SKM-1 (cell line): ENCODE data around the gene DEPDC5.

Experiments
- DNase-seq: peaks from one replicate; lab custom pipeline; 2025; ENCODE audit not compliant: unreplicated experiment; lab: John Stamatoyannopoulos, UW

The DEPDC5 gene

GRCh38 chr22:31944700-31945442 is 191.1 kb downstream of the DEPDC5 start:
- DNase-seq, result no peak

- no peak for DNase-seq
Measured at GRCh38 chr22:31945443-31945855, 191.6 kb downstream of the DEPDC5 start.

DNA sequence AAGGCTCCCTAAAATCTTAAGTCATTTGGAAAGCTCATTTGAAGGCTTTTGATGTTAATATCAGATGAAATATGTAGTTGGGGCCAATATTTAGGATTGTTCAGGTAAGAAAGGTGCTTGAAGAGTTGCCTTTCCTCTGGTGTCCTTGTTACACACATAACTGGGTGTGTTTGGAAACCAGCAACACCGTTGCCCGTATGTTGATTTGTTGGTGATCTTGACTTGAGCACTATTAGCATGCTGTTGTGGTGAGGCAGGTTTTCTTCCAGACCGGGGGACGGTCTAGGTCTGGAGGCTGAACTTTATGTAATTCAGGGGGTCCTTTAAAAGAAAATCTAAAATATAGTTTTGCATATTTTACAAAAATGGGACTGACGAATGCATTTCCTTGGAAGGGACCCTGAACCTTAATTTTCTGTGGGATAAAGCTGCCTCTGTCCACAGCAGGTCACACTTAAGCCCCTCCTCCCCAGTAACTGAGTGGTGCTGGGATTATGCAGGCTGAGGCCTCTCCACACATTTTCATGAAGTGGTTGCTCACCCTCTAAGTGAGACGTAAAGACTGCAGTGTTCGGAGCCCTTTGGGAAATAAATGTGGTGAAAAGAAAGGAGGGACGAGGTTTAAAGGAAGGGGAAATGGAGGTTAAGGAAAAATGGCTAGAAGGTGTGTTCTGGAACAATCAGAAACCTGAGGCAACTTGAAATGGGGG is 192.3 kb downstream of the DEPDC5 start:
- no peak for DNase-seq

- peak; percentile 20 for DNase-seq
Measured at GRCh38 chr22:31947296-31947695, 193.5 kb downstream of the DEPDC5 start.

DNA sequence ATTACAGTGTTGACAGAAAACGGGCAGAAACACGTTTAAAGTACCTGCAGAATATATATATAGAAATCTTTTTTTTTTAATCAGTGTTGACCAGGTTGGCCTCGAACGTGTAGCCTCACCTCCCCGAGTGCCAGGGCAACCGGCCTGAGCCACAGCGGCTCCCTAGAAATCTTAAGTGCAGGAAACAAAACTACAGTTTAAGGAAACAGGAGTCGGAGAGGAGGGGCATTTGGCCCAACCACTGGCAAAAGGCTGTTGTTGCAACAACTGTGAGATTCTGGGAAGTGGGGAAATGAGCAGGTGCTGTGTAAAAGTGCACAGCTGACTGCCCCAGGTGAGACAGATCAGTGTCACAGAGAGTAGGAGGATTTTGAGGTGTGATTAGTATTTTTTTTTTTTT is 194.2 kb downstream of the DEPDC5 start:
- no peak for DNase-seq

GRCh38 chr22:31950226-31950625 is 196.4 kb downstream of the DEPDC5 start:
- DNase-seq, result no peak

DNA sequence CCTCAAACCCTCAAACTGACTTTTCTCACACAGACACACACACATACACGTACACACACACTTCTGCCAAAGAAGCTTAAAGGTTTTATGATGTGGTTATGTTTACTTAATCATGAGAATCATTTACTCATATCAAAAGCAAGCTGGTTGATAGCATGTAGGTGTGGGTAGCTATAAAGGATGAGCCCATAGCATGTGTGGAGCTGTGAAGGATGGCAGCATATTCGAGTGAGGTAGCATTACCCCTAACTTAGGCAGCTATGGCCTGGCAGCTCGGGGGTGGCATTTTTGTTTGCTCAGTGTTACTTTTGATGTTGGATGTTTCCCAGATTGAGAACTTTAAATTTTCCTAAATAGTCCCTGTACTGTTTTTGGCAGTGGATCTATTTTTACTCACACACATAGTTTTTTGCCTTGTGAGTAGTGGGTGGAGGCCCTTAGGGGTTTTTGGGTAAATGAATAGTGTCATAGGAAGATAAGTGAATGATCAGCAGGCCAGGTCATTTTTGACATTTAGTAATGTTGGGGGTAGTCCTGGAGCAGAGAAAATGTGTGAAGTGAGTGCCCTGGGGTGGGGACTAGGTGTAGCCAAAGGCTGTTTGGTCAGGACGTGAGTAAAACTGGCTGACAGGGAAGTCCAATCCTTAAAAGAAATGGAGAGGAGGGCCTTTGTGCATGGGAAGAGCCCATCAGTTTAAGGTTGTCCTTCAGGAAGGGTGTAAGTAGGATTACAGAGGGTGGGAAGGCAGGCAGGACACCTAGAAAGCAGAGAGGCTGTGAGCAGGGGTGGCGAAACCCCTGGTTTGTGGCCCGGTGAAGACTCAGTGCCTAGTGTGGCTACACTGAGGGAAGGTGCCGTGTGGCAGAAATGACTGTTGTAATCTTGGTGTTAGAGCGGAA is 197.6 kb downstream of the DEPDC5 start:
- no peak for DNase-seq

DNA sequence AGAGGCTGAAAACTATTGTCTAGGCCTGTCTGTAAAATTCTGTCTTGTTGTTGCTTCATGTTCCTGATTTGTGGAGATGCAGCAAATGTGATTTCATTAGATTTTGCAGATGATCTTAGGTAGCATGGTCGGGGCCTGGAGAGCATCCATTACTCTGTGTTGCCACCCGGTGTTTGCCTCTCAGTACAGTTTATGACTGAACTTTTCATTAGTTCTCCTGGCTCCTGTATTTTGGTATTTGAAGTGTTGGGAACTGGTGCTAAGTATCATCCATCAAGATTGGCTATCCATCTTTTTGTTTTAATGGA is 198.2 kb downstream of the DEPDC5 start:
- DNase-seq, result no peak

DNA sequence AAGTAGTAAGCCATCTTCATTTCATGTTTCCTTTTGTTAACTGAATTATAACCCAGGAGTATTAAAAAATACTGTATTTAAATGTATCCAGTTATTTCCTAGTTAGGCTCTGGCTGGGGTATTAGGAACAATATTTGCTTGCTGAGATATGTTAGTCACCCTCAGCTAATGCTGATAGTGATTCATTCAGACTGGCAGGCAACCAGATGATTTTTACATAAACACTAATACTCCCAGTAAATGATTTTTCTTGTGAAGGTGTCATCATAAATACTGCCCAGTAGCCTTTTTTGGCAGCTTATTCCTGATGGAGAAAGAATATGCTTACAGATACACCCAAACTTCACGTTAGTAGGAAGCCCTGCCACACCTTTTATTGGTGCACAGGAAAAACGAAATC is 198.7 kb downstream of the DEPDC5 start:
- DNase-seq, result no peak

DNA sequence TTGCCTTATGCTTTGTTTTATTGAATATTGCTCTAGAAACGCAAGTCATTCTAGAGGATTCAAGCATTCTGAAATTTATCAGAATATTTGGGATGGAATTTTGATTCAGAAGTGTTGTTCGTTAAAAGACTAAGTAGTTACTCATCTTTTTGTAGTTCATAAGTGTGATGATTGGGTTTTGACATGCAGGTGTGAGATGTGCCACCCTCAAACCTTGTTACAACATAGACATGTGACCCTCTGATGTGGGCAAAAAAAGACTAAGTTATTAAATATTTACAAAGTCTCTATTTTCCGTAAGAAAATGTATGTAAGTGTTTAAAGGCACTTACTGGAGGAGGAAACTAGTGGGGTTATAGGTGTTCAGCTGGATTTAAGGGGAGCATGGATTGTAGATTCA is 199.4 kb downstream of the DEPDC5 start:
- DNase-seq, result no peak

DNA sequence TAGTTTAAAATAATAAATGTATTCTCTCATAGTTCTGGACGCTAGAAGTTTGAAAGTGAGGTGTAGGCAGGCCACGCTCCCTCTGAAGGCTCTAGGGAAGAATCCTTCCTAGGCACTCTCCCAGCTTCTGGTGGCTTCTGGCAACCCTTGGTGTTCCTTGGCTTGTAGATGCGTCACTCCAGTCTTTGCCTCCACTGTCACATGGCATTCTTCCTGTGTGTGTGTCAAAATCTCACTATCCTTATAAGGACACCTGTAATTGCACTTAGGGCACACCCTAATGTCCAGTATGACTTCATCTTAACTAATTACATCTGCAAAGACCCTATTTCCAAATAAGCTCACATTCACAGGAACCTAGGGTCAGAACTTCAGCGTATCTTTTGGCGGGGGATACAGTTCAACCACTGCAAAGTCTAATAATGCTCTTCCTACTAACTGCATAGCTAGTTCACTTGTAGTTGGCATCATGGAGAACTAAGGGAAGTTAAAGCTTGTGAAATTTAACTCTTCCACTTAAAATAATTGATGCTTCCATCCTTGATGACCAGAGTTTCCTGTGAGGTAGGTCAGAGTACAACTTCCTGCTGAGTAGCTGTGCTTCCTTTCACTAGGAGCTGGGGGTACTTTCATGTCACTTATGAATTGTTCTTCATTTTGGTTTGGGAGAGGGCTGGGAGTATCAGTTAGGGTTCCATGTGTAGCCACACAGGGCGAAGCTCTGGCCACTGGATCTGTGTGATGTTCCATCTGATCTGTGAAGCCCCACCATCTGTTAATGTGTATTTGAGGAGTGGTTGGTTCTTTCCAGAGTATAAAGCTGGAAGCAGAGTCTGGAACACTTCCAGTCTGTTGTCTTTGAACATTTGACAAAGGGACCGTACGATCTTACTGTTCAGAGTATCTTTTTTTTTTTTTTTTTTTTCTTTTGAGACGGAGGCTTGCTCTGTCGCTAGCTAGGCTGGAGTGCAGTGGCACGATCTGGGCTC is 201.0 kb downstream of the DEPDC5 start:
- DNase-seq, result no peak

DNA sequence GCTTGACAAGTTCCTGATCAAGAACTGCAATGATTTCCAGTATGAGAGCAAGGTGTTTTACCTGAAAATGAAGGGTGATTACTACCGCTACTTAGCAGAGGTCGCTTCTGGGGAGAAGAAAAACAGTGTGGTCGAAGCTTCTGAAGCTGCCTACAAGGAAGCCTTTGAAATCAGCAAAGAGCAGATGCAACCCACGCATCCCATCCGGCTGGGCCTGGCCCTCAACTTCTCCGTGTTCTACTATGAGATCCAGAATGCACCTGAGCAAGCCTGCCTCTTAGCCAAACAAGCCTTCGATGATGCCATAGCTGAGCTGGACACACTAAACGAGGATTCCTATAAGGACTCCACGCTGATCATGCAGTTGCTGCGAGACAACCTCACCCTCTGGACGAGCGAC is 202.5 kb downstream of the DEPDC5 start:
- DNase-seq, result no peak
